ENCODE measurements around the gene SND1.

Gene SND1

DNA sequence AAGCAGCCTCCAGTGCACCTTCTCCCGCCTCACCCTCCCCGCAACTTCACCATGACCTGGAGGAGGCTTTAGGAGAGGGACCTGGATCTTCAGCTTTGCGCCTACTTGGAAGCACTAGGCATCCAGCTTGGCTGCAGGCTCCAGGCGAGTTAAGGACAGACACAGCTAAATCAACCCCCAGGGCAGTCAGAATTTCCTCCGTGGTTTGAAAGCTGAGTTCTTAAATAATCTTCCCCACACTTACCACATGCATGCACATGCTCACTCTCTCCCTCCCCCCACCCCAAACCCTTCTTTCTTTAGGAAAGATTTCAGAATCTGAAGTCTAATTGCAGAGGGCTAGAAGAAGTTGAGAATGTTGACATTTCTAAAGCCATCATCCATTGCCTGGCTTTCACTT lies 416.0 kb downstream of the SND1 start:
- Histone ChIP-seq H3K9me3 (ENCODE audit: control insufficient read depth in 5 of 5, low read length in 5 of 5) (no peaks in the 10 kb centered on the region), H3K36me3 (ENCODE audit: control insufficient read depth in 5 of 5, insufficient read depth in 5 of 5, low read length in 5 of 5) (peaks cover 0 to 12% (median 9%) of the 10 kb centered on the region in 5 donors), H3K9ac (ENCODE audit: low read length in 5 of 5) (no peak overlapping the region), H3K4me1 (ENCODE audit: control insufficient read depth in 5 of 5, insufficient read depth in 5 of 5, low read length in 5 of 5) (no peaks in the 10 kb centered on the region), H3K27me3 (ENCODE audit: control insufficient read depth in 5 of 5, insufficient read depth in 4 of 5, low read length in 5 of 5) (no peaks in the 10 kb centered on the region), H3K27ac (ENCODE audit: low read depth, low read length) (no peak overlapping the region), H3K4me3 (ENCODE audit: low read depth in 1 of 5, low read length in 5 of 5) (no peak overlapping the region)

DNA sequence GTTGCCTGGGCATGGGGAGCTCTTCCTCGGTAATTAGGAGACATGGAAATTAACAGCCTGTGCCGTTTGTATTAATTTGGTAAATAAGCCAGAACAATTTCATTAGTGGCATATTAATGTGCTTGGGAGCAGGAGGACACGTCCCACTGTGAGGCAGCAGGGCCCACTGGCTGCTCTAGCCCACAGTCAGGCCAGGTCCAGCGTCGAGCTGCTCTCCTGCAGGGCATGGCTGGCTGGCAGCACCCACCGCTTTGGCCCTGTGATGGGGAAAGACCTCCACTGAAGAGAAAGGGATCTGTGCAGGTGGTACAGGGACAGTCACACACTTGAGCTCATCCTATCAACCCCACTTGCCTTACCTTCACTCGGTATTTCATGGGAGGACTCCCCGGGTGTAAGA lies 416.8 kb downstream of the SND1 start:
- Histone ChIP-seq H3K27ac (ENCODE audit: low read depth, low read length) (no peak overlapping the region), H3K4me3 (ENCODE audit: low read depth in 1 of 5, low read length in 5 of 5) (no peak overlapping the region), H3K4me1 (ENCODE audit: control insufficient read depth in 5 of 5, insufficient read depth in 5 of 5, low read length in 5 of 5) (no peaks in the 10 kb centered on the region)

DNA sequence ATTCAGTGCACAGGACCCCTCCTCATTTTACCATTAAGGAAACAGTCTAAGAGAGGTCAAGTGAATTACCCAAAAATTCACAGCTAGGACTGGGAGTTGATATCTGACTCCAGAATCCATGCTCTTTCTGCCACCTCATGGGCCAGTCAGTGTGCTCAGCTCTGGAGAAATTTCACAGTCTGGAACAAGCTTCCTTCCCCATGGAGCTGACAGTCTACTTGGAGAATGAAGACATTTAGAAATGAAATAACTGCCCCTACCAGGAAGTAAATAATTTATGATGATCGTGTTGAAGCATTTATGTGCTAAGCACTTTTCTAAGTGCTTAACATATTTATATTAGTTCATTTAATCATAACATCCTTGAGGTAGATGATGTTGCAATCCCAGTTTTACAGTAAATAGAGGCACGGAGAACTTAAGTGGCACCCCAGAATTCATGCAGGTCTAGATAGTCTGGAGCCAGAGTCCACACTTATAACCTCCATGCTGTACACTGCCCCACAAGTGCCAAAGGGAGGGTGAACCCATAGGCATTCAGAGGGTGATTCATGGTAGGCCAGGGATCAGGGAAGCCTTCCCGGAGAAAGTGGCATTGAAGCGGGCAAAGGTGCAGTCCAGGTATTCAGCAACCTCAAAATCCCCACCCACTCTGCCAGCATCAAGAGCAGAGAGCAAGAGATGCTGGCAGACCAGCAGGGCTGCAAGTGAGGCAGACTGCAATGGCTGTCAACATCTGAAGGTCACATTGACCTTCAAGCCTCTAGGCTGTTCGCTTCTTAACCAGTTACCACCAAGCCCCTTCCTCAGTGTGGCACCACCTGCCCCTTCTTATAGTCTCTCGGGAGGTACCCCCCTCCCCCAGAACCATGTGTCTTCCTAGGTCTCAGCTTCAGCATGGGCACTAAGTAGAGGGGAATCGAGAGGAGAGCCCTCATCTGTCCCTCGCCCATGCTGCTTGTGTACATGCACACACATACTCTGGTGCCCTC lies 417.7 kb downstream of the SND1 start:
- Histone ChIP-seq H3K27me3 (ENCODE audit: control insufficient read depth in 5 of 5, insufficient read depth in 4 of 5, low read length in 5 of 5) (no peaks in the 10 kb centered on the region), H3K27ac (ENCODE audit: low read depth, low read length) (no peak overlapping the region), H3K9me3 (ENCODE audit: control insufficient read depth in 5 of 5, low read length in 5 of 5) (no peaks in the 10 kb centered on the region), H3K36me3 (ENCODE audit: control insufficient read depth in 5 of 5, insufficient read depth in 5 of 5, low read length in 5 of 5) (peaks cover 0 to 24% (median 15%) of the 10 kb centered on the region in 5 donors), H3K4me1 (ENCODE audit: control insufficient read depth in 5 of 5, insufficient read depth in 5 of 5, low read length in 5 of 5) (no peaks in the 10 kb centered on the region), H3K9ac (ENCODE audit: low read length in 5 of 5) (no peak overlapping the region), H3K4me3 (ENCODE audit: low read depth in 1 of 5, low read length in 5 of 5) (no peak overlapping the region)

More for the DNA sequence above, 416.8 kb downstream of the SND1 start:
- Histone ChIP-seq H3K9ac (ENCODE audit: low read length in 5 of 5) (no peak overlapping the region), H3K27me3 (ENCODE audit: control insufficient read depth in 5 of 5, insufficient read depth in 4 of 5, low read length in 5 of 5) (no peaks in the 10 kb centered on the region), H3K9me3 (ENCODE audit: control insufficient read depth in 5 of 5, low read length in 5 of 5) (no peaks in the 10 kb centered on the region), H3K36me3 (ENCODE audit: control insufficient read depth in 5 of 5, insufficient read depth in 5 of 5, low read length in 5 of 5) (peaks cover 0 to 16% (median 10%) of the 10 kb centered on the region in 5 donors)

DNA sequence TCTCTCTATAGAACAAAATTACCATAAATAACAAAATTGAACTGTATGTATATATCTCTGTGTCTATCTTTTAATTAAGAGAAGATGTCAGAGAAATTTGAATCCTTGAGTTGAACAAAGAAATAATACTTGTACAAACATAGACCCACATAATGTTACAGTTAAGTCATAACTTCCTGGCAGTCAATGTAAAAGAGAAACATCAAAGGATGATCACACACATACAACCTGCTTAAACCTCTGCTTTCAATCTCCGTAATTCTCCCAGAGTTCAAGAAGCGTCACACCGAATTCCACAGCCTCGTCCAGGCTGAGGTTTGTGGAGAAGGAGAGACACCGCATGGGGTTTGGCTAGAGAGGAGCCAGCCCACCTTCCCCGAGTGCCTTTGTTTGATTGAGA lies 419.4 kb downstream of the SND1 start:
- H3K27me3 ChIP-seq (ENCODE audit: control insufficient read depth in 5 of 5, insufficient read depth in 4 of 5, low read length in 5 of 5) = no peaks in the 10 kb centered on the region
- H3K4me3 ChIP-seq (ENCODE audit: low read depth in 1 of 5, low read length in 5 of 5) = no peak overlapping the region
- H3K36me3 ChIP-seq (ENCODE audit: control insufficient read depth in 5 of 5, insufficient read depth in 5 of 5, low read length in 5 of 5) = peaks cover 0 to 37% (median 16%) of the 10 kb centered on the region in 5 donors
- no peaks in the 10 kb centered on the region for H3K9me3 ChIP-seq (ENCODE audit: control insufficient read depth in 5 of 5, low read length in 5 of 5)
- no peak overlapping the region for H3K27ac ChIP-seq (ENCODE audit: low read depth, low read length)
- peaks cover 0 to 8% (median 0%) of the 10 kb centered on the region in 5 donors for H3K4me1 ChIP-seq (ENCODE audit: control insufficient read depth in 5 of 5, insufficient read depth in 5 of 5, low read length in 5 of 5)
- no peak overlapping the region for H3K9ac ChIP-seq (ENCODE audit: low read length in 5 of 5)

DNA sequence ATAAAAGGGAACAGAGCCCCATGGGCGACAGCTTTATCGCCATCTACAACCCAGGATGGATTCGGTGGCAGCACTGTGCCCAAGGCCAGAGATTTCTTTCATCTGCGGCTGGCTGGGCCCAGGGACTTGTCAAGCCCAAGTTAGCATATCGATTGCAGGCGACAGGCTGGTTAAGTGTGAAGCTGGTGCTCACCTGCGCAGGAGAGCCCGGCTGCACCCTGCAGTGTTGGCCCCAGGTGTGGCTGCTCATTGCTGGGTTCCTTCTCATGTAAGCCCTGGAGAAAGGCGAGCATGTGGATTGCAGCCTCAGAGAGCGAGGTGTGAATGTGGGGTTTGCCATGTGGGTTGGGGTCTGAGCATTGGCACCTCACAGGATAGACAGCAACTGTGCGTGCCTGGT lies 419.8 kb downstream of the SND1 start:
- Histone ChIP-seq H3K9me3 (ENCODE audit: control insufficient read depth in 5 of 5, low read length in 5 of 5) (no peaks in the 10 kb centered on the region), H3K4me3 (ENCODE audit: low read depth in 1 of 5, low read length in 5 of 5) (no peak overlapping the region), H3K36me3 (ENCODE audit: control insufficient read depth in 5 of 5, insufficient read depth in 5 of 5, low read length in 5 of 5) (peaks cover 0 to 36% (median 16%) of the 10 kb centered on the region in 5 donors), H3K4me1 (ENCODE audit: control insufficient read depth in 5 of 5, insufficient read depth in 5 of 5, low read length in 5 of 5) (peaks cover 0 to 9% (median 1%) of the 10 kb centered on the region in 5 donors), H3K27ac (ENCODE audit: low read depth, low read length) (no peak overlapping the region), H3K27me3 (ENCODE audit: control insufficient read depth in 5 of 5, insufficient read depth in 4 of 5, low read length in 5 of 5) (no peaks in the 10 kb centered on the region), H3K9ac (ENCODE audit: low read length in 5 of 5) (no peak overlapping the region)

DNA sequence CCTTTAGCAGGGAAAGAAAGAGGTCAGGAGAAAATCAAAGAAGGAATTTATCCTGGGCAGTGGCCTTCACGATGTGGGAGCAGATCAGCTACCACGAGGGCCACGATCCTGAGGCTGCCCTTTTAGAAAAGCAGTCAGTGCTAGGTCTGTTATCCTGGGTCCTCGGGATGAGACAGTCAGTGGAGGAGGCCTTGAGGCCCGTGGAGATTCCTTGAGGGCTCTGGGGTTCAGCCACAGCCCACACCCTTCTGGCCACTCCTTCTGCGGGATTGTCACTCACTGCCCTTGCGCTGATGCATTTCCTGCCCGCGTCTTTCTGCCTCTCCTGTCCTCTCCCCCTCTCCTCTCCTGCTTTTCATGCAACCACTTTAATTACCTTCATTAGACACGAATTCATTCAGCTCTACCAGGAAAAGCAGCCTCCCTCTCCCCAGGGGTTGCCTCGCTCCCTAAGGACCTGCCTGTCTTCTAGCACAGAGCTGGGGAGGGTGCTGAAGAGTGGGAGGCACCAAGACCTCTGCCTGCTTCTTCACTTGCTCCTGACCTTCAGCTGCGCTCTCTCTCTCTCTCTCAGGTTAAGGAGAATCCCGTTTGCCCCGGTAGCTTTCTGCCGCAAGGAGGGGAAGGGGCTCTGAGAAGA lies 421.8 kb downstream of the SND1 start:
- Histone ChIP-seq H3K4me3 (ENCODE audit: low read depth in 1 of 5, low read length in 5 of 5) (no peak overlapping the region), H3K27ac (ENCODE audit: low read depth, low read length) (no peak overlapping the region), H3K4me1 (ENCODE audit: control insufficient read depth in 5 of 5, insufficient read depth in 5 of 5, low read length in 5 of 5) (peaks cover 0 to 14% (median 8%) of the 10 kb centered on the region in 5 donors), H3K9ac (ENCODE audit: low read length in 5 of 5) (no peak overlapping the region), H3K27me3 (ENCODE audit: control insufficient read depth in 5 of 5, insufficient read depth in 4 of 5, low read length in 5 of 5) (no peaks in the 10 kb centered on the region), H3K9me3 (ENCODE audit: control insufficient read depth in 5 of 5, low read length in 5 of 5) (no peaks in the 10 kb centered on the region), H3K36me3 (ENCODE audit: control insufficient read depth in 5 of 5, insufficient read depth in 5 of 5, low read length in 5 of 5) (peaks cover 0 to 48% (median 21%) of the 10 kb centered on the region in 5 donors)

DNA sequence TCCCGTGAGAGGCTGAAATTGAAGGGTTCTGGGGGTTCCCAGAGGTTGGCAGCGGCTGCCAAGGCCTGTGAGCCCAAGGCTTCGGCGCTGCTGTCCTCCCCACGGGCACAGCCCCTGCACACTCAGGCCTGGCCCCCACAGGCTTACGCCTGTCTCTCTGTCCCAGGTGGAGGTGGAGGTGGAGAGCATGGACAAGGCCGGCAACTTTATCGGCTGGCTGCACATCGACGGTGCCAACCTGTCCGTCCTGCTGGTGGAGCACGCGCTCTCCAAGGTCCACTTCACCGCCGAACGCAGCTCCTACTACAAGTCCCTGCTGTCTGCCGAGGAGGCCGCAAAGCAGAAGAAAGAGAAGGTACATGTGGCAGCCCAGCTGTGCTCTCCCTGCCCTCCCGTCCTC lies 422.3 kb downstream of the SND1 start:
- Histone ChIP-seq H3K9ac (ENCODE audit: low read length in 5 of 5) (no peak overlapping the region), H3K27ac (ENCODE audit: low read depth, low read length) (no peak overlapping the region), H3K4me3 (ENCODE audit: low read depth in 1 of 5, low read length in 5 of 5) (no peak overlapping the region), H3K36me3 (ENCODE audit: control insufficient read depth in 5 of 5, insufficient read depth in 5 of 5, low read length in 5 of 5) (peaks cover 0 to 53% (median 25%) of the 10 kb centered on the region in 5 donors), H3K9me3 (ENCODE audit: control insufficient read depth in 5 of 5, low read length in 5 of 5) (no peaks in the 10 kb centered on the region), H3K4me1 (ENCODE audit: control insufficient read depth in 5 of 5, insufficient read depth in 5 of 5, low read length in 5 of 5) (peaks cover 0 to 14% (median 8%) of the 10 kb centered on the region in 5 donors), H3K27me3 (ENCODE audit: control insufficient read depth in 5 of 5, insufficient read depth in 4 of 5, low read length in 5 of 5) (no peaks in the 10 kb centered on the region)

DNA sequence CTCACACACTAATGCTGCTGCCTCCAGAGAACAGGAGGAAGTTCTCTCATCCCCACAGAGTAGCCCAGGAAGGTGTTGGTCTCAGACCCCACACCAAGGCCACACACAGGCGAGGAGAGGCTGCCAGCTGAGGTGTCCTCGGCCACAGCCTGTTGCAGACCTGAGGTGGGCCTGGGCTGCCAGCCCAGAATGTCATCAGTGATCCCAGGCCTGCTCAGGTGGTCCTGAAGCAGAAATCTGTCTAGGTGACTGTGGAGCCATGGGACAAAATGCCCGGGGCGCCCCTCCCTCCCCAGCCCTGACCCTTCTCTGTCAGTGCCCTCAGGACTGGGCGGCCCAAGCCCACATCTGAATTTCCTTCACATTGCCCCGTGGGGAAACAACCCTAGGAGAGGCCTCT lies 422.7 kb downstream of the SND1 start:
- Histone ChIP-seq H3K27me3 (ENCODE audit: control insufficient read depth in 5 of 5, insufficient read depth in 4 of 5, low read length in 5 of 5) (no peaks in the 10 kb centered on the region), H3K27ac (ENCODE audit: low read depth, low read length) (no peak overlapping the region), H3K9ac (ENCODE audit: low read length in 5 of 5) (no peak overlapping the region), H3K9me3 (ENCODE audit: control insufficient read depth in 5 of 5, low read length in 5 of 5) (no peaks in the 10 kb centered on the region), H3K4me3 (ENCODE audit: low read depth in 1 of 5, low read length in 5 of 5) (no peak overlapping the region), H3K4me1 (ENCODE audit: control insufficient read depth in 5 of 5, insufficient read depth in 5 of 5, low read length in 5 of 5) (peaks cover 0 to 14% (median 8%) of the 10 kb centered on the region in 5 donors), H3K36me3 (ENCODE audit: control insufficient read depth in 5 of 5, insufficient read depth in 5 of 5, low read length in 5 of 5) (peaks cover 0 to 56% (median 29%) of the 10 kb centered on the region in 5 donors)

DNA sequence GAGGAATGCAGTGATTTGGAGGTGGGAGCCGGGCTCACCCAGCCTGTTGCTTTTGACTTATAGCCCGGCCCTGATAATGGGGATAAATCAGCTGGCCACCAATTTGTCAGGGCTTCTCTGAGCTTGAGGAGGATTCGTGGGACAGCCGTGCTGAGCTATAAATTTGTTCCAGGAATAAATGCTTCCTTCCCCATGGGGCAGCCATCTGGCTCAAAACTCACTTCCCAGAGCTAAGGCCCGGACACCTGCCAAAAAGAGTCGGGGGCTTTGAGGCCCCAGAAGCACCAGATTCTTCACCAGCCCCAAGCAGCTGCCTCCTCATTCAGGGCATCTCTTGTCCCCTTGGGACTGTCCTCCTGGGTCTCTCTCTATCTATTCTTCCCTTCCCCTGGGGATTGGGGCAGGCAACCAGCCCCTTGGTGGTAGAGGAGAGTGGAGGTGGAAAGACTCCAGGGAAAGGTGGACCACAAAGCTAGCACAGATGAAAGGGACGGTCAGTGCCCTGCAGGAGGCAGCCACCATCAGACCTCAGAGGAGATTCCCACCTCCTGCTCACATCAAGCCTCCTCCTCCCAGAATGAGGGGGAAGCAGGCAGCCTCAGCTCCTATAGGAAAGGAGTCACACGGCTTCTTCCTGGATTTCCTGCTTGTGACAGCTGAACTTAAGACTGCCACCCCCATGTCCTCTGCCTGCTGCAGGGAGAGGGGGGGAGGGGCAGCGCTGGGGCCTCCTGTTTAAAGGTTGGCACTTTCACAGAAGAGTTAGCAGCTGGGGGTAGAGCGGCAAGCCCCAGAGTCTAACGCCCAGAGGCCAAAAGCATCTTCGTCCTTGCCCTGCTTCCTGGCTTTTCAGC lies 423.5 kb downstream of the SND1 start:
- Histone ChIP-seq H3K27me3 (ENCODE audit: control insufficient read depth in 5 of 5, insufficient read depth in 4 of 5, low read length in 5 of 5) (no peaks in the 10 kb centered on the region), H3K36me3 (ENCODE audit: control insufficient read depth in 5 of 5, insufficient read depth in 5 of 5, low read length in 5 of 5) (peaks cover 0 to 63% (median 32%) of the 10 kb centered on the region in 5 donors), H3K4me3 (ENCODE audit: low read depth in 1 of 5, low read length in 5 of 5) (no peak overlapping the region), H3K27ac (ENCODE audit: low read depth, low read length) (no peak overlapping the region), H3K4me1 (ENCODE audit: control insufficient read depth in 5 of 5, insufficient read depth in 5 of 5, low read length in 5 of 5) (peaks cover 0 to 14% (median 8%) of the 10 kb centered on the region in 5 donors), H3K9me3 (ENCODE audit: control insufficient read depth in 5 of 5, low read length in 5 of 5) (no peaks in the 10 kb centered on the region), H3K9ac (ENCODE audit: low read length in 5 of 5) (no peak overlapping the region)
